ENCODE results near the gene C22orf39.

GRCh38 chr22:19398652-19399051 is 48.9 kb downstream of the C22orf39 start:
- TF ChIP-seq TAF1 (IDR thresholded peaks at IDR 0.05; ENCODE audit: borderline replicate concordance, low read depth, low read length) (no peak), CTCF (IDR thresholded peaks at IDR 0.05) (no peak), RAD21 (IDR thresholded peaks at IDR 0.05; ENCODE audit: low read length) (no peak), CHD2 (IDR thresholded peaks at IDR 0.05; ENCODE audit: low read length, partially characterized antibody) (no peak)

Data from SK-N-SH (cell line).